ENCODE data around the gene KCNN2.

Gene KCNN2

DNA sequence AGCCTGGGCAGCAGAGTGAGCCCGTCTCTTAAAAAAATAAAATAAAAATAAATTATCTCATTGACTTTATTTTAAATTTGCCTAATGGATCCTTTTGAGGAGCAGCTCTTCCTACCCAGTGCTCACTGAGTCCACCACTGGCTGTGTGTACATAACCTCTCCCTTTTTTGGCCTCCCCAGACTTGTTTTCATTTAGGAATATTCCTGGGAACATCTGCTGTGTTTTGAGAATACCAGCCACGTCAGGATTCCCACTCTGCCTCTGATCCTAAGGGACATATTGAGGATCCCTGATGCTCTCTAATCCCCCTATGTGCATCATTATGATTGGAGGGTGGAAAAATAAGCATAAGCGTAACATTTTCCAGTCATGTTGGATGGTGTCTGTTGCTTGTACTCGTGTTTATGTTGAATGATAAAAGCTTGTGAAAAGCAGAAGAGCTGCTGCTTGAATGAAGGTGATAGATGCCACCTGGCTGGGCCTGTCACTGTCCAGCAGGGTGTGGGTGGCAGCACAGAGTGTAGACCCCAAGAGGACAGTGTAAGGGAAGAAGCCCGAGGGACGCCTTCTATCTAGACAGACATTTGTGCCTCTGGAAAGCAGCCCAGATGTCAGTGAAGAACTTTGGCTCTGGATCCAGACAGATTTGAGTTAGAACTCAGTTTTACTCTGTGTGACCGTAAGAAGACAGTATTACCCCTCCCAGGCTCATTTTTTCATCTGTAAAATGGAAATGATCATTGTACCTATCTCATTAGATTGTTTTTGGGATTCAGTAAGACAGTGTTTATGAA is 15.4 kb downstream of the KCNN2 start:
- no peak overlapping the region for H3K27ac Mint-ChIP-seq

GRCh38 chr5:114377946-114378345 is 16.1 kb downstream of the KCNN2 start:
- Mint-ChIP-seq H3K36me3 (ENCODE audit: insufficient read depth) (no peaks in the 10 kb centered on the region), H3K4me1 (ENCODE audit: low read depth in 2 of 2) (no peaks in the 10 kb centered on the region), H3K27me3 (no peaks in the 10 kb centered on the region), H3K4me3 (no peak overlapping the region), H3K9me3 (peaks cover 5 to 8% of the 10 kb centered on the region in 2 donors), H3K27ac (no peak overlapping the region)
- DNase-seq (no peak), ATAC-seq (replicated peaks) (no peak)

More for the DNA sequence above, 15.4 kb downstream of the KCNN2 start:
- Mint-ChIP-seq H3K27me3 (no peaks in the 10 kb centered on the region), H3K4me1 (ENCODE audit: low read depth in 2 of 2) (no peaks in the 10 kb centered on the region), H3K4me3 (no peak overlapping the region), H3K9me3 (peaks cover 5 to 8% of the 10 kb centered on the region in 2 donors), H3K36me3 (ENCODE audit: insufficient read depth) (no peaks in the 10 kb centered on the region)
- DNase-seq (no peak), ATAC-seq (replicated peaks) (no peak)

DNA sequence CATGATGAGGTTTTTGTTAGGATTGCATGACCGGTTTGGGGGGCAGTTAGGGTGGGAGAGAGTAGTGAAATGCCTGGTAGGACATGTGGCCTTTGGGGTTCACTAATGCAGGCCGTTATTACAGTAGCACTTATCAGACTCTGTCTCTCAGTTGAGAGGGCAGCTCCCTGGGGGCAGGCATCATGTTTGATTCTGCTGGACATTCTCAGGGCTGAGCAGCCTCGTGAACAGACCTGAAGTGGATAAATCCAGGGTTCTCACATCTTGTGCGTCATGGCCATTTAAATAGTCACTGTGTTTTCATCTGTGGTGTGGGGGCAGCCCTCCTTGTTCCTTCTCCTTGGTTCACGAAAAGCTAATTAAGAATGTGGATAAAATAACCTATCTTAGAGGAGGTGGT is 18.9 kb downstream of the KCNN2 start:
- H3K4me1 Mint-ChIP-seq (ENCODE audit: low read depth in 2 of 2) = no peaks in the 10 kb centered on the region
- H3K36me3 Mint-ChIP-seq (ENCODE audit: insufficient read depth) = no peaks in the 10 kb centered on the region
- peaks cover 8 to 10% of the 10 kb centered on the region in 2 donors for H3K9me3 Mint-ChIP-seq
- H3K27ac Mint-ChIP-seq = no peak overlapping the region
- no peaks in the 10 kb centered on the region for H3K27me3 Mint-ChIP-seq
- no peak overlapping the region for H3K4me3 Mint-ChIP-seq
- ATAC-seq (replicated peaks) = no peak
- no peak for DNase-seq

DNA sequence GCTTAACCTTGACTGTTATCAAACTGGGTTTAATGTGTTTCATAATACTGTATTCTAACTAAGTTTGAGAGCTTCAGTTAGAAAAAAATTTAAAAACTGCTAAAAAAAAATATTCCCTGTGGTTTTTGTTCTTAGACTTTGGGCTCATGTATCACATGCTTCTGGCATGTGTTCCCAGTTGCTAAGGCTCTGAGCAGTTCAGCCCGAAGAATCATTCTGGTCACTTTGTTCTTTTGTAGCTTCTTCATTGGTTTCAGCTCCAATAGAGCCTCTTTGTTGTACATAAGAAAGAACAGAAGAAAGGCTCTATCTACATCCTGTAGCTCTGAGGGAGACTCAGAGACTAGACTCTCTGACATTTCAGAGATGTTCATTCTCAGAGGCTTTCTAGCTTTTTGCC is 25.6 kb downstream of the KCNN2 start:
- Mint-ChIP-seq H3K27ac (no peak overlapping the region), H3K27me3 (no peaks in the 10 kb centered on the region), H3K4me3 (no peak overlapping the region), H3K4me1 (ENCODE audit: low read depth in 2 of 2) (no peaks in the 10 kb centered on the region), H3K36me3 (ENCODE audit: insufficient read depth) (no peaks in the 10 kb centered on the region), H3K9me3 (peaks cover 0 to 6% of the 10 kb centered on the region in 2 donors)
- ATAC-seq (replicated peaks) = no peak
- DNase-seq = no peak

DNA sequence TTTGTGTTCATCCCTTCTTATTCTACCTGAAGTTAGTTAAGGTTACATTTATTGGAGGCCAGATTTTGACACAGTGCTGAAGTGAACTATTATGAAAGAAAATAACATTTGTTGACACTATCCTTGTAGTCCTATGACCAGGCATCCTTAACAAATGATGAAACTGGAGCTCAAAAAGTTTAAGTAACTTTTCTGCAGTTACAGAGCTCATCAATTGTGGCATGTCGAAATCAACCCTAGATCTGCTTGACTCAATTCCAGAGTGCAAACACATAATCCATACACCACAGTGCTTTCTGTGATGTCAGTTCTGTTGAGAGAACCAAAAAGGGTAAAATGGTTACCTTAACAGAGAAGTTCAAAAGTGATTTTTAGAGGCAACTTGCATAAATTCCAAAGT is 28.6 kb downstream of the KCNN2 start:
- H3K27ac Mint-ChIP-seq = no peak overlapping the region
- no peaks in the 10 kb centered on the region for H3K4me1 Mint-ChIP-seq (ENCODE audit: low read depth in 2 of 2)
- no peak for DNase-seq
- peaks cover 0 to 1% of the 10 kb centered on the region in 2 donors for H3K9me3 Mint-ChIP-seq
- ATAC-seq (replicated peaks) = no peak
- no peaks in the 10 kb centered on the region for H3K27me3 Mint-ChIP-seq
- no peak overlapping the region for H3K4me3 Mint-ChIP-seq
- H3K36me3 Mint-ChIP-seq (ENCODE audit: insufficient read depth) = no peaks in the 10 kb centered on the region

DNA sequence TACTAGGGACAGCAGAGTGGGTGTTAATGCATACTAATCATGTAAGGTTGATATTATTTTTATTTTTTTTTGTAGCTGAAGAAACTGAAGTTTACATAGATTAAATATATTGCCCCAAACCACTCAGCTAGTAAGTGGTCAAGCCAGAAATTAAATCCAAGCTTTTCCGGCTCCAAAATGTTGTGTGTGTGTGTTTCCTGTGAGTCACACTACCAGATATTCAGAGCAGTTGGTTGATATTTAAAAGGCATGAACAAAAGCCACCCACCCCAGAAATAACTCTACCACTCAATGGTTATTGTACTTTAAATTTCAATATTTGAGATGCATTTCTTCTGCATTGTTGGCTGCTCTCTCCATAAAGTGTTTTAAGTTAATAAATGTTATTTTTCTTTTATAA is 29.5 kb downstream of the KCNN2 start:
- ATAC-seq (replicated peaks) (no peak), DNase-seq (no peak)
- H3K36me3 Mint-ChIP-seq (ENCODE audit: insufficient read depth) = no peaks in the 10 kb centered on the region
- no peak overlapping the region for H3K27ac Mint-ChIP-seq
- no peaks in the 10 kb centered on the region for H3K27me3 Mint-ChIP-seq
- H3K9me3 Mint-ChIP-seq = peaks cover 0 to 1% of the 10 kb centered on the region in 2 donors
- H3K4me1 Mint-ChIP-seq (ENCODE audit: low read depth in 2 of 2) = no peaks in the 10 kb centered on the region
- no peak overlapping the region for H3K4me3 Mint-ChIP-seq

DNA sequence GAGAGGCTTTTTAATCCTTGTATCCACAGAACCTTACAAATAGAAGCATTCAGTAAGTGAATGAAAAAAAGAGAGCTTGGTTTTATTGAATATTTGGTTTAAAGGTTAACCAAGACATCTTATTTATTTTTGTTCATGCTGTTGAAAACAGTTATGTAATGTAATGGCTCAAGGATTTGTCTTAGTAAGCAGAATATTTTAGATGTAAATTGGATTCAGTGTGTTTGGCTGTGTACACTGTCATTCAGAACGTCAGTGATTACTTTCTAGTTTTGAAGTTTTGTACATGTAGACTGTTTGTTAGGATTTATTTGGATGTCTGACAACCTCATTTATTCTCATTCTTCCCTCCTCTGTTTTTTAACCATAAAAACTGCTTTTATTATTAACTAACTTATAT is 31.3 kb downstream of the KCNN2 start:
- H3K4me1 Mint-ChIP-seq (ENCODE audit: low read depth in 2 of 2) = no peaks in the 10 kb centered on the region
- no peak for DNase-seq
- ATAC-seq (replicated peaks) = no peak
- no peaks in the 10 kb centered on the region for H3K36me3 Mint-ChIP-seq (ENCODE audit: insufficient read depth)
- H3K4me3 Mint-ChIP-seq = no peak overlapping the region
- no peak overlapping the region for H3K27ac Mint-ChIP-seq
- H3K9me3 Mint-ChIP-seq = peaks cover 0 to 1% of the 10 kb centered on the region in 2 donors
- H3K27me3 Mint-ChIP-seq = no peaks in the 10 kb centered on the region

DNA sequence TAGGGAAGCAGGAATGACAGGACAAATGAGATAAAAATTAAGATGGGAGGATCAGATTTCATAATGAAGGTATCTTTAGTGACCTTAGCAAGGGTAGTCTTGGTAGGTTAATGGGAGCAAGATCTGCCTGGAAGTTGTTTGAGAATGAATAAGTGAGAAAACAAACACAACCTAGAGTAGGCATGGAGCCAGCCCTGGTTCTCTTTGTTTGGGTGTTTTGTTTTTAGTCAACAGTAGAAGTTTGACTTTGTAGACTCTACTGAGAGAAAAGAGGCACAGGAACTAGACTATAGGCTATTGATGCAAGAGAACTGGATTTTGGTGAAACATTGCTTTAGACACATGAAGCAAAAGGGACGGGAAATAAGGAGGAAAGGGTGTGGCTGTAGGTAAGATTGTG is 40.3 kb downstream of the KCNN2 start:
- Mint-ChIP-seq H3K9me3 (peaks cover 0 to 12% of the 10 kb centered on the region in 2 donors), H3K4me1 (ENCODE audit: low read depth in 2 of 2) (no peaks in the 10 kb centered on the region), H3K27me3 (no peaks in the 10 kb centered on the region), H3K27ac (no peak overlapping the region), H3K4me3 (no peak overlapping the region), H3K36me3 (ENCODE audit: insufficient read depth) (no peaks in the 10 kb centered on the region)
- ATAC-seq (replicated peaks) = no peak
- DNase-seq = no peak

GRCh38 chr5:114407783-114408182 is 45.9 kb downstream of the KCNN2 start:
- H3K4me1 Mint-ChIP-seq (ENCODE audit: low read depth in 2 of 2) = no peaks in the 10 kb centered on the region
- ATAC-seq (replicated peaks) (no peak), DNase-seq (no peak)
- no peak overlapping the region for H3K4me3 Mint-ChIP-seq
- no peak overlapping the region for H3K27ac Mint-ChIP-seq
- H3K9me3 Mint-ChIP-seq = no peaks in the 10 kb centered on the region
- H3K36me3 Mint-ChIP-seq (ENCODE audit: insufficient read depth) = no peaks in the 10 kb centered on the region
- no peaks in the 10 kb centered on the region for H3K27me3 Mint-ChIP-seq

- ATAC-seq (replicated peaks) = no peak
- H3K27ac Mint-ChIP-seq = no peak overlapping the region
- no peak for DNase-seq
- H3K9me3 Mint-ChIP-seq = no peaks in the 10 kb centered on the region
- no peaks in the 10 kb centered on the region for H3K36me3 Mint-ChIP-seq (ENCODE audit: insufficient read depth)
- no peak overlapping the region for H3K4me3 Mint-ChIP-seq
- no peaks in the 10 kb centered on the region for H3K27me3 Mint-ChIP-seq
- H3K4me1 Mint-ChIP-seq (ENCODE audit: low read depth in 2 of 2) = no peaks in the 10 kb centered on the region
Measured at GRCh38 chr5:114408847-114409246, 47.0 kb downstream of the KCNN2 start.

DNA sequence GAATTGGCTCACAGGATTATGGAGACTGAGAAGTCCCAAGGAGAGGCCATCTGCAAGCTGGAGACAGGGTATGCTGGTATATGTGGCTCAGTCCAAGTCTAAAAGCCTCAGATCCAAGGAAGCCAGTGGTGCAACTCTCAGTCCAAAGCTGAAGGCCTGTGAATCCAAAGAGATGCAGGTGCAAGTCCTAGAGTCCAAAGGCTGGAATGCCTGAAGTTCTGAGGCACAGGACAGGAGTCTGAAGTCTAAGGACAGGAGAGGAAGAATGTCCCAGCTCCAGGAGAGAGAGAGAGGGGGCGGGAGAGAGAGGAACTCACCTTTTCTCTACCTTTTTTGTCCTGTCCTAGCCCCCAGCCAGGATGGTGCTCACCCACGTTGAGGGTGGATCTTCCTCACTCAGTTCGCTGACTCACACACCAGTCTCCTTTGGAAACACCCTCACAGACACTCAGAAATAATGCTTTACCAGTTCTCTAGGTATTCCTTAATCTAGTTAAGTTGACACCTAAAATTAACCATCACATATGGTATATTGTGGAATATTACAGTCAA is 49.6 kb downstream of the KCNN2 start:
- no peaks in the 10 kb centered on the region for H3K9me3 Mint-ChIP-seq
- peaks cover 5% of the 10 kb centered on the region for H3K36me3 Mint-ChIP-seq (ENCODE audit: insufficient read depth)
- no peaks in the 10 kb centered on the region for H3K27me3 Mint-ChIP-seq
- no peak overlapping the region for H3K27ac Mint-ChIP-seq
- H3K4me1 Mint-ChIP-seq (ENCODE audit: low read depth in 2 of 2) = no peaks in the 10 kb centered on the region
- no peak for DNase-seq
- ATAC-seq (replicated peaks) = no peak
- no peak overlapping the region for H3K4me3 Mint-ChIP-seq

DNA sequence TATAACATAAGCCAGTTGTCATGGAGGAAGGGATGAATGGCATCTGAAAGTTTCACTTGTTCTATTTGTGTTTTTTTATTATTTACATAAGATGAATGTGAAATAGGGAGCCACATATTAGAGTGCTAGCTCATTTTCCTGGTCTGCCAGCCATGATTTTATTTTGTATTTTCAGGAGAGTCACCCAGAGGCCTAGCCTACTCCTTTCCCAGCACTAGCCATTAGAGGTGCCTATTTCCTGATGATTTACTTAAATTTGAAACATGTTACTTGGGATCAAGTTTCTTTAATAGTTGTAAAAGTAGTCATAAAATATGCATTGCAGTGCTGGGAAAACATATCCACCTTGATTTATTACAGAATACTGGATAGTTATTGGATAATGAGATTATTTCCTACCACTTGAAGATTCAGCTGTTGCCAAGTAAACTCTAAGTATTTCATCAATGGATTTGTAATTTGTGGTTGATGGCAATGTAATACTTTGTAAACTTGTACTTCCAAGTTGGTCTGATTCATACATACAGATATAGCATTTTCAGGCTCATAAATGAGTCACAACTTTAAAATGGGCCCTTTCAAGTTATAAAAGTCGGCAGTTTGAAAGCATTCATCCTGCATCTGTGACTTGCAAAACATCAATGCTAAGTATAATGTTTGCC is 50.8 kb downstream of the KCNN2 start:
- ATAC-seq (replicated peaks) (no peak), DNase-seq (no peak)
- Mint-ChIP-seq H3K36me3 (ENCODE audit: insufficient read depth) (peaks cover 5% of the 10 kb centered on the region), H3K9me3 (no peaks in the 10 kb centered on the region), H3K4me1 (ENCODE audit: low read depth in 2 of 2) (no peaks in the 10 kb centered on the region), H3K27ac (no peak overlapping the region), H3K4me3 (no peak overlapping the region), H3K27me3 (no peaks in the 10 kb centered on the region)

DNA sequence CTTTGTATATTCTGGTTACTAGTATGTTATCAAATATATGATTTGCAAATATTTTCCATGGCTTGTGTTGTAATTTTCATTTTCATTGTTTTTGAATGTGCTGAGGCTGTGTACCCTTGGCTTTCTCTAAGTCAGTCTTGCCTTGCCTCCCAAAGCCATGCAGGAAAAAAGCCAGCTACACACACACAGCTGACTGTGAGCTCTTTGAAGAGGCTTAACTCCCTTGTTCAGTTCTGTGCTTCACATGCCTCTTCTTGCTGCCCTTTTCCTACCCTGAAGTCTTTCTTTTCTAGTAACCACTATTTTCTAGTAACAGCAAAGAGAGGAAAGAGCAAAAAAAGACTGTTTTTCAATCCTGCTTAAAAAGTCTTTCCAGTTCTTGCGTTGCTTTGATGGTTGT is 53.9 kb downstream of the KCNN2 start:
- no peaks in the 10 kb centered on the region for H3K9me3 Mint-ChIP-seq
- no peaks in the 10 kb centered on the region for H3K27me3 Mint-ChIP-seq
- H3K4me3 Mint-ChIP-seq = no peak overlapping the region
- no peaks in the 10 kb centered on the region for H3K4me1 Mint-ChIP-seq (ENCODE audit: low read depth in 2 of 2)
- DNase-seq (no peak), ATAC-seq (replicated peaks) (no peak)
- no peak overlapping the region for H3K27ac Mint-ChIP-seq
- peaks cover 5% of the 10 kb centered on the region for H3K36me3 Mint-ChIP-seq (ENCODE audit: insufficient read depth)

- Mint-ChIP-seq H3K27ac (no peak overlapping the region), H3K36me3 (ENCODE audit: insufficient read depth) (peaks cover 5% of the 10 kb centered on the region), H3K4me3 (no peak overlapping the region), H3K9me3 (no peaks in the 10 kb centered on the region), H3K4me1 (ENCODE audit: low read depth in 2 of 2) (no peaks in the 10 kb centered on the region), H3K27me3 (no peaks in the 10 kb centered on the region)
- ATAC-seq (replicated peaks) (no peak), DNase-seq (no peak)
Measured at GRCh38 chr5:114416254-114416653, 54.4 kb downstream of the KCNN2 start.

Measured in effector memory CD8-positive, alpha-beta T cell (primary cell).